Epithelial cell of prostate (primary cell): ENCODE results near the gene TMEM51.
A peak's percentile ranks its signal among the peaks of the same experiment; 100 is the strongest.
"Not testable (repeated sequence)": the region's sequence is repeated elsewhere in the genome, so short reads cannot be mapped to it uniquely, and the experiment has no call there.

Experiments used
- DNase-seq: peaks from one replicate; pipeline ENCODE4 v3.0.0-alpha.2; 2011; ENCODE audit warnings: low read depth, low spot score
- H3K27ac ChIP-seq: fragments of 450-650 bp; 2 replicates; pipeline ENCODE4 v1.5.1; 2017; ENCODE audit warnings: mild to moderate bottlenecking

The TMEM51 gene

DNA sequence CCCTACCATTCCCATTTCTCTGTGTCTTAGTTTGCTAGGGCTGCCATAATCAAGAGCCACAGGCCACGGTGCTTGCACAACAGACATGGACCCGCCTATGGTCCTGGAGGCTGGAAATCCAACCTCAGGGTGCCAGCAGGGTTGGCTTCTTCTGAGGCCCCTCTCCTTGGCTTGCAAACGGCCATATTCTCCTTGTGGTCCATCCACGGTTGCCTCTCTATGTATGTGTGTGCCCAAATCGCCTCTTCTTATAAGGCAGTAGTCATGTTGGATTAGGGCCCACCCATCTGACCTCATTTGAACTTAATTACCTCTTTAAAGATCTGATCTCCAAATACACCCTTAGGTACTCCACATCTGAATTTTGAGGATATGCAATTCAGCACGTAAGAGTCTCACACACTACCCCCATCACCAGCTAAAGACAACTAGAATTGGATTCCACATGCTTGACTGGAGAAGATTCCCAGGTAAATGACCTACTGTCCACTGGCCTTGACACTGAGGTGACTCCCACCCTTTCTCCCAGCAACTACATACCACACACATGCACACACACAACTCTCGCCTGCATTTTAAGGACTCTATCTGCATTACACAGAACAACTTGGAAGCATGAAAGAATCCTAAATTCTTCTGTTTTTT, 28.3 kb upstream of the TMEM51 start:
- H3K27ac ChIP-seq, result no peak overlapping the region
- no peak for DNase-seq

DNA sequence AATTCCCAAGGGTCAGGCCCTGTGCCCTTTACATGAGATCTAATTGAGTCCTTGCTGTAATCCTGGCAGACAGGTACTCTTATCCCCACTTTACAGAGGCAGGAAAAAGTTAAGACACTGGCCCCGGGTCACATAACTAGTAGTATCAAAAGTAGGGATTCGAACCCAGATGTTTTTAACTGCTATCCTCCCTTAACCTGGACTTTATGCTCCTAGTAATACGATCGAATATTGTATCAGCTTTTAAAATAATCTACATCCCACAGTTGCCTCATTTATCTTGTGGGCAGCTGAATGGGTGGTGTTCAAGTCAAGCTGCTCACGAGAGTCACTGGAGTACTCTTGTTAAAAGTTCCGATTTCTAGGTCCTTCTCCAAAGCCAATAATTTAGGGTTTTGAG, 25.5 kb upstream of the TMEM51 start:
- no peak for DNase-seq
- H3K27ac ChIP-seq, result no peak overlapping the region

DNA sequence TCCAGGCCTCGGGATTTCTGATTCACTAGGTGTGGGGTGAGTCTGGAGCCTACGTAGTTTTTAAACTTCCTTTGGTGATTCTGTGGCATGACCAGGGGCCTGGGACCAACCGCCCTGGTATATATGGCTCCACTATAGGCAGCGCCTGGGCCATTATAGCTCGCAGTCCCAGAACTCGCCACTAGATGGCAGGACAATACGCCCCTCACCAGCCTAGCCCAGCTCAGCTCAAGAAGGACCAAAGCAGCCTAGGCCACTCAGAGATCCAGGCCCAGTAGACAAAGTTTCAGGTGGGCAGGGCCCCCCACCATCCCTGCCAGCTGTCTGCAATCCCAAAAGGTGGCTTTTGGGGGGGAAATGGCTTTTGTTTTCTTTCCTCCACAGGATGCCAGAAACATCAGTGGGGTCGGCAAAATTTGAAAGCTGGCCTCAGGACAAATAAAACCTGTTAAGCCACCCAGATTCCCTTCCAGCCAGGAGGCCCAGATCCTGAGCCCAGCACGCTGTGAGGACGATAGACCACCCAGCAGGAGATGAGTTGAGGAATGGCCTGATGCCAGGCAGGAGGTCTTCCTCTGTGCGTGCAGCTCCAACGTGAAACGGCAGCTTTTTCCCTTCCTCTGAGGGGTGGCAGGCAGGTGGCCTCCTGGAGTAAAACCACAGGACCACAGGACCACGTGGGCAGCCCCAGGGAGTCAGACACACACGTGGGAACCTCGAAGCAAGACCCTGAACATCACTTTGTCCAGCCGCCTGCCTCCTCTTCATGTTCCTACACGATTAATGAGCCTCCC, 24.8 kb upstream of the TMEM51 start:
- no peak for DNase-seq
- H3K27ac ChIP-seq, result no peak overlapping the region

DNA sequence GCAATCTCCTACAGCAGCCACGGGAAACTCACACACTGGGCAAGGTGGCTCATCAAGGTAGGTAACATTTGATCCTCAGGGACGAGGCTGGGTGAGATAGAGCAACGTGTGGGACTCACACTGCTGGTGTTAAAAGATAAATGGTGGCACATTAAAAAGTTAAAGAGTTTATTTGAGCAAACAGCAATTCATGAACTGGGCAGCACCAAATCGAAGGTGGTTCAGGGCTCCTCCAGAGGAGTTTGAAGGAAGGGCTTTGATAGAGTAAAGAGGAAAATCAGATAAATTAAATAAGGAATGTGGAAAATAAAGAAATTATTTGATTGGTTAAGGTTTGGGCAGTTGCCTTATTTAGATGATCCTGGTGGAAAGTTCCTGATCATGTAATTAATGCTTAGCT, 23.6 kb upstream of the TMEM51 start:
- H3K27ac ChIP-seq, result no peak overlapping the region
- DNase-seq, result no peak

DNA sequence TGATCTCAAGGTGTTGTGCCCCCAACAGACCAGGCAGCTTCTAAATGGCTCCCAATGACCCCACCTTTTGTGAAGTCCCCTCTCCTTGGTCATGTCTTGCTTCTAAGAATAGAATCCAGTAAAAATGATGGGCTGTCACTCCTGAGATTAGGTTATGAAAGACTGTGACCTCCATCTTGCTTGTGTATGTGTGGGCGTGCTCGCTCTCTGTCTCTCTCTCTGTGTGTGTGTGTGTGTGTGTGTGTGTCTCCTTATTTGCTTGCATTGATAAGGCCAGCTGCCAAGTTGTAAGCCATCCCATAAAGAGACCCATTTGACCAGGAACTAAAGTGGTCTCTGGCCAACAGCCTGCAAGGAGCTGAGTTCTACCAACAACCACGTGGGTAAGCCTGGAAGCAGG, 22.9 kb upstream of the TMEM51 start:
- H3K27ac ChIP-seq, result no peak overlapping the region
- no peak for DNase-seq

DNA sequence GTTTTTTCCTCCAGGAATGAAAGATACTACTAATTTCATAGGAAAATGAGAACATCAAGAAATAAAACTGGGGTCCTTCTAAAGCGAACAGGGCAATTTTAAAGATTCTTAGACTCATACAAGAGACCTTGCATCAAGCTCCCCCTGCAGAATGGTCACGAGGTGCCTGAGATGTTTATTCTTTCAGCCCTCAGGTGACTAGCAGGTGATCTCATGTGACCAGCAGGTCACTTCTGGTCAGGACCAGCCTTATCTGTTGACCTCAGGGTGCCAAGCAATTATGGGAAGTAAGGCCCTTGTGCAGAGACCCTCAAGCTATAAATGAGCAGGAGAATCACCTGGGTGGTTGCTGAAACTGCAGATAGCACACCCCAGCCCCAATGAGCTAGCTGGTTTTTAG, 20.6 kb upstream of the TMEM51 start:
- DNase-seq, result no peak
- H3K27ac ChIP-seq, result no peak overlapping the region

DNA sequence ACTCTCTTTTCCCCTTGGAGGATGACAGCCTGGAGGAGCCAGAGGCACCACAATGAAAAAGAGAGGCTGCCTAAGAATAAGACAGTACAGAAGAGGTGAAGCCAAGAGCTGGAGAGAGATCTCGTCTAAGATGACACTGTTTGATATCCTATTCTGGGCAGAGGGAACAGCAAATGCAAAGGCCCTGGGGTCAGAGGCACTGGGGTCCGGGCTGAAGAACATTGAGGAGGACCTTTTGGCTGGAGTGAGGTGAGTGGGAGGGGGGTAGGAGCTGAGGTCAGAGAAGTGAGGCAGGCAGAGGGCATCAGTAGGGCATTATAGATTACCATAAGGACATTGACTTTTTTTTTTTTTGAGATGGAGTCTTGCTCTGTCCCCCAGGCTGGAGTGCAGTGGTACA, 19.3 kb upstream of the TMEM51 start:
- H3K27ac ChIP-seq, result no peak overlapping the region
- no peak for DNase-seq

DNA sequence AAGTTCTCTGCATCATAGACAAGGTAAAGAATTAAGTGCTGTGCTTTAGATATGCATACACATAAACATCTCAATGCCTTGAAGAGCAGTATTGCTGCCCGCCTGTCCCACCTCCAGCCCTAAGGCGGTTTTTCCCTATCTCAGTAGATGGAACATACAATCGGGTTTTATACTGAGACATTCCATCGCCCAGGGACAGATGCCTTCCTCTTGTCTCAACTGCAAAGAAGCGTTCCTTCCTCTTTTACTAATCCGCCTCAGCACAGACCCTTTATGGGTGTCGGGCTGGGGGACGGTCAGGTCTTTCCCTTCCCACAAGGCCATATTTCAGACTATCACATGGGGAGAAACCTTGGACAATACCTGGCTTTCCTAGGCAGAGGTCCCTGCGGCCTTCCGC, 17.9 kb upstream of the TMEM51 start:
- not testable (repeated sequence) for DNase-seq, H3K27ac ChIP-seq

DNA sequence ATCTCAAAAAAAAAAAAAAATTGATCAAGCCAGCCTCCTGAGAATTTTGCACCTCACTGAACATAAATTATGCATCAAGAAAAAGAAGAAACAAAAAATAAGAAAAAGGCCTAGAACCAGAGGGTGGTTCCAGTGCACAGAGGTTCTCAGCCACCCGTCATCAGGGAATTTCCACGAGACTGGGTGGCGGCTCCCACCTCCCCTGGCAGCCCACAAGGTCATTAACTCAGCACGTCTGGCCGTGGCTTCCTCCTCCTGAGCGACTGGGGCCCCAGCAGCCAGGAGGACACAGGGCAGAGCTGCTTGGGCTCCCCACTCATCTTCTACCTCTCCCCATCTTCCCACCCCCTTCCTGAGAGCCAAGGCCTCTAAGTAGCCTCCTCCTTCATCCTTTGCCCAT, 15.7 kb upstream of the TMEM51 start:
- DNase-seq, result no peak
- H3K27ac ChIP-seq, result no peak overlapping the region

DNA sequence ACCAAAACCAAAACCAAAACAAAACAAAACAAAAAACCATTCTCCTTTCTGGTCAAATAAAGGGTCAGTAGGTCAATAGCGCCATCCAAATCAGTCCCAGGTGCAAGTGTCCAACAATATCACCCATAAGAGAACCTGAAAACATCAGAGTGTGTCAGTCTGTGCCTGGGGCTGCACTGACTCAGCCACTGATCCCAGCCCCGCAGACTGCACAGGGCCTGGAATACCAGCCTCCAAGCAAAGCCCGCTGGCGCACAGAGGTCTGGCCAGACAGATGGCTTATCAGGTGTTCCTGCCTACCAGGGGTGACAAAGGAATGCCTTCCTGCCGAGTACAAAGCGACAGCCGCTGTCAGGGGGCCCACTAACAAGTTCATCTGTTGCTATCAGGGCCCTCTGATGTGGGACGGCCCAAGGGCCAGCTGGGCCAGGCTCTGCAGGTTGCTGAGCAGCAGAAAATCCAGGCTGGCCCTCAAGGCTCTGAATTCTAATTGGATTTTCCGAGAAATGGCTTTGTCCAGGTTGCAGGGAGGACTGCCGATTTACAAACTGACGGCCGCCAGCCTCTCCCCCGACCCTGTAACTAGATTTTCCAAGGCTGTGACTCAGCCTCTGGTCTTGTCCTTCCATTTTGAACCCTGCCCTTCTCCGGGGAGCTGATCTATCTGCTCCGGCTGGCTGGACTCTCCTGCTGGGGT, 13.7 kb upstream of the TMEM51 start:
- H3K27ac ChIP-seq, result no peak overlapping the region
- DNase-seq, result no peak

DNA sequence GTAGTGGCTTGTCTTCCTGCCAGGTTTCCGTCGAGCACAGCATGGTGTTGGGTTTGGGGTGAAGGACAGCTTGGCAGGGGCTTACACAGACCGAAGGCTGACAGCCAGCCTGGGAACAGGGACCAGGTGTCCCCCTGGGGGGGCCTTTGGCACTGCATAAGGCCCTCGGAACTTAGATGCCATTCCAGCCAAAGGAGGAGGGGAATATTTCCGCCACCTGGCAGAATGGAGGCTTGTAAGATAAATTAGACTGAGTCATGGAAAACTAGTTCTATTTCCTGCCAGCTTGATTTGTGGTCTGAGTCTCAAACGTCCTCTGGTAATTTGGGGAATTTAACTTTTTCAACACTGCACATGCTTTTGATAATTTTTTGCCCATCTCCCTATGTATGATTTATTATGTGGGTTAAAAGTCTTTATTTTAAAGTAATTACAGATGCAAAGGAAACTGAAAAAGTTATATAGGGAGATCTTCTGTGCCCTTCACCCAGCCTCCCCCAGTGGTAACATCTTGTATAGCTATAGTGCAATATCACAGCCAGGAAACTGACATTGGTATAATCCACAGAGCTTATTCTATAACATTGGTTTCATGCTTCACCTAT, 11.5 kb upstream of the TMEM51 start:
- DNase-seq, result no peak
- H3K27ac ChIP-seq, result peak overlapping the region; percentile 18

DNA sequence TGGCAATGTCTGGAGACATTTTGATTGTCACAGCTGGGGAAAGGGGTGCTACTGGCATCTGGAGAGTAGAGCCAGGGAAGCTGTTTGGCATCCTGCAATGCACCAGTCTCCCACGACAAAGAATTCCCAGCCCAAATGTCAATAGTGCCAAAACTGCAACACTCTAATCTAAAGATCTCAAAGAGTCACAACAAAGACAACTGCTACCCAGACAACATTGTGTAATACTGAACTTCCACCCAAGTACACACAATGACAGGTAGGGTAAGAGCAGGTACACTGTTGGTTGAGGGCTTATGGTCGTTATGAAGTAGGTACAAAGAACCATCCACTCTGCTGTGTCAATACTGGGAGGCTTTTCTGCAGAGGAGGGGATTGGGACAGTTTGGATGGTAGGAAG, 8.2 kb upstream of the TMEM51 start:
- no peak for DNase-seq
- no peak overlapping the region for H3K27ac ChIP-seq

DNA sequence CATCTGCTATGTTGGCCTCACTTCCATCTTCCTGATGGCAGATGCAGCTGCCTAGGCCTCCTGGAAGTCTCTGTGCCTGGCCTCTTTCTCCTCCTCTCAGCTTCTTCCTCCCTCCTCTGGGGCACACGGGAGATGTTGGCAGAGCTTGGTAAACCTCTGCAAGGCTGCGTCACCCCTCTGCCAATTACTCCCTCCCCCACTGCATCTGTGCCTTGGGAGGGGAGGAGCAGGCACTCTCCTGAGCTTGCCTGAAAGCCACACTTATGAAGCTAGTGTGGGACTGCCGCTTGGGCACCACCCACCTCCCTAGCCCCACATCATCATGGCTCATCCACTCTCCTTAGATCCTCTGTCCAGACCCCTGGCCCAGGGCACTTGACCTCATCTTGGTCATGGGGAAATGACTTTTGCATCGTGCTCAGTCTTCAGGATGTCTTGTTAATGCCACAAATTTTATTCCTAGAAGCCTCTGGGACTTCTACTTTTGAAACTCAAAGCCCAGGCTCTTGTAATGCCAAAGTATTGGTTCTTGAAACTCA, 7.3 kb upstream of the TMEM51 start:
- DNase-seq, result no peak
- no peak overlapping the region for H3K27ac ChIP-seq

DNA sequence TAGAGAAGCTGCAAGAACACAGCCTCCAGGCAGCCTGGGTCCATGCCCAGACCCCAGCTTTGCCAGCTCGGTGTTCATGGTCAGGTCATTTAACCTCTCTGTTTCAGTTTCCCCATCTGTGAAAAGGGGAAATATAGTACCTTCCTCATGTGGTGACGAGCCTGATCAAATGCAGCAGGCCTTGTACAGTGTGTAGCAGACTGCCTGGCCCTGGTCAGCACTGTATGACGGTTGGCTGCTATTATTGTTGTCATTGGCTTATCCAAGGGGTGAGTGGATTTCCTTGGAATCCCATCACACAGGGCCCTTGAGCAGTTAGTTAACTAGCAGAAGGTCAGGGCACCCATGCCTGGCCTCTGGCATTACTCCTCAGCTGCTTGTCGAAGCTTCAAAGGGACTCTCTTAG, 6.6 kb upstream of the TMEM51 start:
- H3K27ac ChIP-seq, result no peak overlapping the region
- DNase-seq, result no peak

DNA sequence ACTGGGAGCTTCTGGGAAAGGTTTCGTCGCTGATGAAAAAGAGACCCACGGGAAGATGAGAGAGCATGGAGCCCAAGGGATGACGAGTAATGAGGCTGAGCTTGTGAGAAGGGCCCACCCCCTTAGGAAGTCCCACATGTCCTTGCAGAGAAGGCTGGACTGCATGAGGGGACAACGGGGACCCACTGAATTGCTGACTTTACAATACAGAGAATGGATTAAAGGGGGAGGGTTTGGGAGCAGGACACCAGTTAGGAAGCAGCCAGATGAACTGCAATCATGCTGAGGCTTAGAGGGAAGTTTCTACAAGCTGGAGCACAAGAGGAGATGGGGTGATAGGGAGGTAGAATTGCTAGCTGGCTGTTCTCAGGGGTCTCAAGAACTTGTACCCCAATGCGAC, 5.5 kb upstream of the TMEM51 start:
- peak overlapping the region; percentile 55 for H3K27ac ChIP-seq
- no peak for DNase-seq

DNA sequence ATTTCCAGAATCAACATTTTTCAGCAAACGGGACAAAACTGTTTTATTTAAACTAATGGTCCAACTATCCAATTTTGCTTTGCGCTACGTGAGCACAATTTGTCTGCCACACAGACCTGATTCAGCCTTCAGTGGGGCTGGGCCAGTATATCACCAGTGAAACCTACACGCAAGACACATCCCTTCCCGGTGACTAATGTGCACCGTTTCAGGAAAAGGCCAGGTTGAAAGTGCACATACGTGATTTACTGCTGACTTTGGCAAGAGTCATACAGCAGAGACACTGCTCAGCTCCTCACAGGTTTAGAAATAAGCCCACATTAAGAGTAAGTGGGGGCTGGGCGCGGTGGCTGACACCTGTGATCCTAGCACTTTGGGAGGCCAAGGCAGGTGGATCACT, 5.1 kb upstream of the TMEM51 start:
- peak overlapping the region; percentile 55 for H3K27ac ChIP-seq

DNA sequence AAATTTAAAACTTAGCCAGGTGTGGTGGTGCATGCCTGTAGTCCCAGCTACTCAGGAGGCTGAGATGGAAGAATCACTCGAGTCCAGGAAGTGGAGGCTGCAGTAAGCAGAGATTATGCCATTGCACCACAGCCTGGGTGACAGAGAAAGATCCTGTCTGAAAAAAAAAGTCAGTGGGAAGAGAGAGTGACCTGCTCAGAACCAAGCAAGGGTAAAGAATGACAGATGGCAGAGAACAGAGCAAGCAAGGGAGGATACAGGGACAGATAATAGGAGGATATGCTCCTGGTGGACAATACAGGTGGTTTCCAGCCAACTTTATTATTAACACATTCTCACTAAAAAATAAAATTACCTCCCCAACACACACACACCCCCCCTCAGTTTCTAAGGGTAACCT, 4.6 kb upstream of the TMEM51 start:
- peak overlapping the region; percentile 55 for H3K27ac ChIP-seq
- DNase-seq, result no peak

More for the DNA sequence above, 5.1 kb upstream of the TMEM51 start:
- no peak for DNase-seq

DNA sequence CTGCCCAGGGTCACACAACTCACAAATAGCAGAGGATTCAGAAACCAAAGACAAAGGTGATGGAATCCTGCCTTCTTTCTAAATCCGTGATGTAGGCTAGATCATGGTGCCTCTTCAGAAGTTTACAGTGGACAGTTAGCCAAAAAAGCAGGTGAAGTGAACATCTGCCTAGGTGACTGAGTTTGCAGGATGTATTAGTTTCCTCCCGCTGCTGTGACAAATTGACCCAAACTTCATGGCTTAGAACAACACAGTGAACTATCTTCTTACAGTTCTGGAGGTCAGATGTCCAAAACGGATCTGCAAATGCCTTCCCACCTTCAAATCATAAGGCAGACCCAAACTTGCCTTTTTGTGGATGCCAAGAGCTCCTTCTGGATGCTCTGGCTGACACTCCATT, 3.2 kb upstream of the TMEM51 start:
- DNase-seq, result no peak
- no peak overlapping the region for H3K27ac ChIP-seq

DNA sequence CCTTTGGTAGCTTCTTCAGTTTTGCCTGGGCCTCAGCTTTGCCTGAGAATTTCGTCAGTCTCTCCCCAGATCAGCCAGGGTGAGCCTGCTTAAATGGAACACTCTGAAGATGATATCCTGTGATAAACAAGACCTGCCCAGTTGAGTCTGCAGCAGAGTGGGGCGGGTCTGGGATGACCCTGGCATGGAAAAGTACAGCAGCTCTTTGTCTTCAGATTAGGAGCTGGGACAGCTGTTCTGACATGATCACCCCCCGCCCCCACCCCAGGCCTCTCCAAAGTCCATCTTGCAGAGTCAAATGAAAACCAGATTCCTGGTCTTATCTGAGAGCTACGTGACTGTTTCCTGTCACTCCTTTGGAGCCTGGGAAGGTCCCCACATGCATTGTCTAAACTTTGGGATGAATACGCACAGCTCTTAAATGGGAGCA, 2.2 kb upstream of the TMEM51 start:
- DNase-seq, result no peak

DNA sequence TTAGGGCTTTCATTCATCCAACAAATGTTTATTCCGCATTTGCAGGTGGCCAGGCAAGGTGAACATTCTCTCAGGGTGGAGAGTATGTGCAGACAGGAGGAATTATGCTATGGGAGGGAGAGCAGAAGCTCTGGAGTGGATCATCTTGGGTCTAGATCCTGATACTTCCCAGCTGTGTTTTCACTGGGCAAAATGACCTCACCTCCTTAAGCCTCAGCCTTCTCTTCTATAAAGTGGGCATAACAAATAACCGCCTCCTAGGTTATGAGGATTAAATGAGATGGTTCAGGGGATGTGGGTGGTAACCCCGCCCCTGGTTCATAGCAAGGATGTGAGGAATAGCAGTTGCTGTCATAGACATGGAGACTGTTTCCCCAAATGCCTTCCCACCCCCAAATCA, 1.7 kb upstream of the TMEM51 start:
- no peak for DNase-seq
- peak overlapping the region; percentile 96 for H3K27ac ChIP-seq

More for the DNA sequence above, 2.2 kb upstream of the TMEM51 start:
- no peak overlapping the region for H3K27ac ChIP-seq
